Stimulated activated CD8-positive, alpha-beta memory T cell treated with anti-CD3 and anti-CD28 coated beads, Interleukin-15, amount 100 ng/mL, for 24 hours (primary cell): ENCODE results near the gene IFNAR2.

Experiments used
- DNase-seq: peaks from one replicate; pipeline ENCODE4 v3.0.0-alpha.2; 2020; ENCODE audit warnings: low read depth

The IFNAR2 gene

GRCh38 chr21:33229784-33230544 lies at the start of gene IFNAR2:
Gene IFNAR2 (plus strand): TSS chr21:33229938. CDS start chr21:33241923, 11,985 bp downstream.
- DNase-seq, result peak; percentile 73

DNA sequence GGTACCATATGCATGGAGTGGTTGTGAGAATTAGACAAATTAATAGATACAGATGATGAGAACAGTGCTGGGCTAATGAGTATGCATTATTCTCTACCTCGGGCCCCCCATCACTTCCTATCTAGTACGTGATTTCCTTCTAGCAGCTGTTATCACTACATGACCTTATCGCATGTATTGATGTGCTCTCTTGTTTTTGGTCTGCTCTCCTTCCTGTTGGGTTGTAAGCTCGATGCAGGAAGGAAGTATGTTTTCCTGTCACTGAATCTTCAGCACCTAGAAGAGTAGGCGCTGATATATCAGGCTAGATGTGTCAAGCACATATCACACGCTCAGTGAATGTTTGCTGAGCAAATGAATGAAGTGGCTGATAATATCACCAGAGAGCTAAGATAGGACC lies 43.9 kb upstream of the IFNAR2 start:
- no peak for DNase-seq

GRCh38 chr21:33187276-33187675 lies 42.5 kb upstream of the IFNAR2 start:
- no peak for DNase-seq

GRCh38 chr21:33189237-33189636 lies 40.5 kb upstream of the IFNAR2 start:
- no peak for DNase-seq

- no peak for DNase-seq
These were observed 39.9 kb upstream of the IFNAR2 start for GRCh38 chr21:33189824-33190223.

DNA sequence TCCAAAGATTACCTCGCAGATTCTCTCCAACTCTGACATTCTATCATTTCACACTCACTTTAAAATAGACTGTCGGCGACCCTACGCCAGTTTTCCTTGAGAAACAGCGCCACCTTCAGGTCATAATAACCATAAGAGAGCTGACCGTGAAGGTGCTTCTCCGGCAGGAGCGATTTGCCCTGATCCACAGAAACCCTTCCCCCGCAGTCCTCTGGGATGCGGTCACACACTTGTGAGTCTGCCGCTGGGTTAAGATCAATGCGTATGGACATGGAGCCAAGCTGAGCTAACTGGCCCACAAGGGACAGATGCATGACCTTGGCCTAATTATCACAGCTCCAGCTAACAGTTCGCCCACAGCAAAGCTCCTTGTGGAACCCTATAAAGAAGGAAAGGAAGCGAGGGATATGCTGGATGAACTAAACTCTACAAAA lies 32.8 kb upstream of the IFNAR2 start:
- DNase-seq, result no peak

GRCh38 chr21:33197496-33197895 lies 32.2 kb upstream of the IFNAR2 start:
- no peak for DNase-seq

DNA sequence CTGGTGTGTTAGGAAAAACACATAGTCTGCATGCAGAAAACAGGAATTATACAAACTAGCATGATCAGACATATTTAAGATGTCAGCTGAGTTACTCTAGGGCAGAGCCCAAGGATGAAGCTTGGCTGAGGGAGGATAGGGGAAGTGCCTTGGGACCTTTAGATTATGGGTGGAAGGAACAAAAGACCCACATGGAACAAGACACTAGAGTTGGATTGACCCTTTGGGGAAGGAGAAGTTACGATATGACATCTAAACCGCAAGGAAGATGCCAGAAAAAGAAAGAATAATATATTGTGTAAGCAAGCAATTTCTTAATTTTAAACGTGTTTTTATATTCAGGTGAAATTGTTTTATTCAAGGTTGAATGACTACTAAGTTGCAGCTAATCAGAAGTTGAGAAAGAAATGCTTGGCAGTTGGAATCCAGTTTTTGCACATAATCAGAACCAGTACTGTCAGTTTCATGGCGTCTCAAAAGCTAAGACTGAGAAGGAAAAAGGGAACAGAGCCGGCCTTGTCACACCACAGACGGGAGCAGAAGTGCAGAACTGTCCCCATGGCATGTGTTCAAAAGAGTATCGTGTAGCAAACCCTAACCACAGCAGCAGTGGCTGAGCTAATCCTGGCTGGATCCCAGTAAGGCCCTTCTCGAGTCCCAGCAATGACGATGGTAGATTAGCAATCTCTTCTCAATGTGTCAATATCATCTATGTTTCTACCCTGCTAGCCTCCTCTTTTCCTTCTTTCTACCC lies 31.2 kb upstream of the IFNAR2 start:
- no peak for DNase-seq

- DNase-seq, result no peak
These were observed 30.7 kb upstream of the IFNAR2 start for GRCh38 chr21:33199100-33199464.

- DNase-seq, result peak; percentile 24
These were observed 30.1 kb upstream of the IFNAR2 start for GRCh38 chr21:33199516-33200217.

- no peak for DNase-seq
These were observed 27.8 kb upstream of the IFNAR2 start for GRCh38 chr21:33201956-33202355.

DNA sequence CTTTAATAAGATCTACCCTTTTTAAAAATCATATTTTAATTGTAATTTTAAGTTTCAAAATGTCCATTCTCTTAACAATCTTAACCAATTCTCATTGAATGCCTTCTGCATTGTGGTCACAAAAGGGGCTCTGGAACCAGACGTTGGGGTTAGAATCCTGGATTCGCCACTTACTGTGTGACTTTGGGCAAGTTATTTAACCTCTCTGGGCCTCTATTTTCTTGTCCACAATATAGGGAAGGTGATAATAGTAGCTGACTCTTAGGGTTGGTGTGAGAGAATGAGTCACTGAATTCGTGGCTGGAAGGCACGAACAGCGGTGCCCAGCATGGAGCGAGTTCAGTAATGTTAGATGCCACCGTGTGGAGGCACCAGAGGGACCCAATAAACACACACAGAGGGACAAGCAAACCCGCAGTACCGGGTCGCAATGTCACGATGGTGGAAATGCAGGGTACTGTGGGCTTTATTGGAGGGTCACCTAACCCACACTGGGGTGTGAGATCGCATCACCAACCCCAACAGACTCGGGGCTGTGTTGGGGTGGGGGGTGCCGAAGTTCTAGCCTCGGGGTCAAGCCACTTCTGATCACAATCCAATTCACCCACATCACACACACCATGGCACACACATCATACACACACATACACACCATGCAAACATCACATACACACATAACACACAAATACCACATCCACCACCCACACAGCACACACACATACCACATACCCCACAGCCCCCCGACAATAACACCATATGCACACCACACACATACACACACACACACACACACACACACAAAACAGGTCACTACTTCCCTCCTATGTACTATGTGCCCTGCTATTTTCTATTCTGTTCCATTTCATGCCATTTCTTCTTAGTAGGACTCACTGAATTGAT lies 27.0 kb upstream of the IFNAR2 start:
- DNase-seq, result no peak

- DNase-seq, result no peak
These were observed 26.4 kb upstream of the IFNAR2 start for GRCh38 chr21:33203371-33203724.

DNA sequence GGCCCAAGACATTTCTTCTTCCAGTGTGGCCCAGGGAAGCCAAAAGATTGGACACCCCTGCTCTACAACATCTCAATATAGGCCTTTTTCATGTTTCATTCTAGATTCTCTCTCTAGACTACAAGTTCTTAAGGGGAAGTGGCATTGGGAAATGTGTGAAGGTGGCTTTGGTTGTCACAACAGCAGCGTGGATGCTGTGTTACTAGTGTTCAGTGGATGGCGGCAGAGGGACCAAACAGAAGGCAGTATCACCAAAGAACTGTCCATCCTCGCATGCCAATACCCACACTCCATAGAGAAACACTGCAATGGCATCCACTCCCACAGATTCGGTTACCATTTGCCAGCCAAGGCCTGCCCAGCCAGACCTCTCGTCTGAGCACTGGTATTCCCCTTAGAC lies 24.3 kb upstream of the IFNAR2 start:
- no peak for DNase-seq

DNA sequence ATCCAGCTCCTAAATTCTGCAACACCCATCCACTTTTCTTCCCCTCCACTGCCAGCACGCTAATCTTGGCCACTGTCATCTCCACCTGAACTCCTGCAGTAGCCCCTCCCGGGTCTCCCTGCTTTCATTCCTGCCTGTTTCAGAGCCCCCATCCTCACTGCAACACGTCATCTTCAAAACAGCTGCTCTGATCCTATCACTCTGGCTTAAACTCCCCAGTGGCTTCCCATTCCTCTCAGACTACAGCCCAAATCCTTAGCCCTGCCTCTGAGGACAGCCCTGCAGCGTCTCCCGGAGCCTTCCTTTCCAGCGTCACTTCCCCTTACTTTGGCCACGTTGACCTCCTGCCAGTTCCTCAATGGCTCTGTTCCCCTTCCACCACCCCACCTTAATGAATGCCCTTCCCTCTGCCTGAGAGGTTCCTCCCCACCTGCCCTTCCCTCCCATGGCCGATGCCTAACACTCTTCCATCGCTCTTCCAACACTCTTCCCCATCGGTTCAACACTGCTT lies 22.9 kb upstream of the IFNAR2 start:
- no peak for DNase-seq

DNA sequence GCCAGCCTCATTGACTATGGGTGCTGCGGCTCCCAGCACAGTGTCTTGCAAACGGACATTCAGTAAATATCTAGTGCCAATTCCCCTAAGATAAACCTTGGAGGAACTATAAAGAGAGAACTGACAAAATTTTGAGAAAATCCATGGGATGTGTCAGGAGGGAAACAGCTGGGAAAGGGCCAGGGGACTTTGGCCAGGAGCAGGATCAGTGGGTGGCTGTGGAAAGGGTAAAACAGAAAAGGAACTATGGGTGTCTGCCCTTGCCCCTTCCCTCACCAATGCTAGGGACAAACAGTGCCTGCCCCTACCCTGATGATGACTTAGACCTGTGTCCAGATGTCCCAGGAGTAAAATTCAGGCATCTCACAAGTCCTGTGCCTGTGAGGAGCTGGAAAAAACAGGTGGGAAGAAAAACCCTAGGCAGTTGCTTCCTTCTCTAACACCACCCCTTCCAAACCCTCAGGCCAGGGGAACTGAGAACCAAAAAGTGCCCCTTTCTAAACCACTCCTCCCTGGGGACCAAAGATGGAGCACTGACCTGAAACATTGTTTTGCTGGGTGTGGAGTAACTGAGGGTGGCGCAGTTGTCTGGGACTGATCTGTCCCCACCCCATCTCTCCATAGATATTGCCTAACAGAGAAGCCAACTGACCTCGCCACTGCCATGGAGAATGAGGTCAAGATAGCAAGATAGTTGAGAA lies 22.1 kb upstream of the IFNAR2 start:
- DNase-seq, result no peak

DNA sequence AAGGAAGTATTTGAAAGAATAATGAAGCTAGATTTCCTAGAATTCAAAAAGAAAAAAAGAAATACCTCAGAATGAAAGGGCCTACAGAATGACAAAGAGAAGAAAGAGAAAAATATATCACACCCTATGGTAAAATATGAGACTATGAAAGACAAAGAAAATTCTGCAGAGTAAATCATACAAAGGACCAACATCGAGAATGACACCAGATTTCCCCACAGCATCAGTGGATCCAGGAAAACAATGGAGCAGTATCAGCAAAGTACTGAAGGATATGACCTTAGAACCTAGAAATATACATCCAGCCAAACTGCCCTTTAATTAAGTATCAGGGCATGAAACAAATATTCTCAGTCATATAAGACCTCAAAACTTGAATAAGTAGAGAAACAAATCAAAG lies 21.2 kb upstream of the IFNAR2 start:
- no peak for DNase-seq

- DNase-seq, result no peak
These were observed 18.4 kb upstream of the IFNAR2 start for GRCh38 chr21:33211305-33211704.

DNA sequence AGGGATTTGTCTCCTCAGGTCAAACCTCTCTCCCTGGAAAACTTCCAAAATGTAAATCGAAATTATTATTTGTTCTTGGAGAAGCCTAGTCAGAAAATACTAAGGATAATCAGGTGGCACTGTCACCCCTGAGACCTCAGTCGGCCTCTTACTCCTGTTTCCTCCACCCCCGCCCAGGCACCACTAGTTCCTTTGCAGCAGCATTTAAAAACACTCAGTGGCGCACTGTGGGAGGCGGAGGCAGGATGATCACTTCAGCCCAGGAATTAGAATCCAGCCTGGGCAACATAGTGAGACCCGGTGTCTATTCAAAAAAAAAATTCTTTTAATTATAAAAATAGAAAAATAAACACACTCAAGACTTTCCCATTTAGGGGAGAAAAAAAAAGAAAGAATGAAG lies 18.0 kb upstream of the IFNAR2 start:
- no peak for DNase-seq

- DNase-seq, result no peak
These were observed 17.4 kb upstream of the IFNAR2 start for GRCh38 chr21:33212159-33212851.

GRCh38 chr21:33214056-33214455 lies 15.7 kb upstream of the IFNAR2 start:
- DNase-seq, result no peak
